ENCODE measurements around the gene SH2D5.

The SH2D5 gene

DNA sequence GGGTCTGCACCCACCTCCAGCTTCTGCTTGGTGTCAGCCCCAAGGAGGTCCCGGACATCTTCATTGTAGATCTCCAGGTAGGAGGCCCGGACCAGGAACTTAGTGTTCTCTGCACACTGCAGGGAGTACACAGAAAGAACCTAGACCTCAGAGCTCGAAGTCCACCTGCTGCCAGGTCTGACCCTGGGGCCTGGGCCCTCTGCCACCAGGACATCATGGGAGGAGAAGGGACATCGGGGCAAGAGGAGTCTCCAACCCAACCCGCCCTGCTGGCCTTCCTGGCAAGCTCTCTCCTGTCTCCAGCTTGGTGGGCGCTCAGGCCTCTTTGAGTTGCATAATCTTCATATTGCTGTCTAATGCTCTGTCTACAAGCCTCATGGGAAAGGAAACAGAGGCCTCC lies 19.1 kb downstream of the SH2D5 start:
- DNase-seq (ENCODE audit: low spot score): no peak

GRCh38 chr1:20712215-20712577 lies 20.3 kb downstream of the SH2D5 start:
- no peak for DNase-seq (ENCODE audit: low spot score)

GRCh38 chr1:20711285-20712214 lies 21.0 kb downstream of the SH2D5 start:
- DNase-seq (ENCODE audit: low spot score): no peak

DNA sequence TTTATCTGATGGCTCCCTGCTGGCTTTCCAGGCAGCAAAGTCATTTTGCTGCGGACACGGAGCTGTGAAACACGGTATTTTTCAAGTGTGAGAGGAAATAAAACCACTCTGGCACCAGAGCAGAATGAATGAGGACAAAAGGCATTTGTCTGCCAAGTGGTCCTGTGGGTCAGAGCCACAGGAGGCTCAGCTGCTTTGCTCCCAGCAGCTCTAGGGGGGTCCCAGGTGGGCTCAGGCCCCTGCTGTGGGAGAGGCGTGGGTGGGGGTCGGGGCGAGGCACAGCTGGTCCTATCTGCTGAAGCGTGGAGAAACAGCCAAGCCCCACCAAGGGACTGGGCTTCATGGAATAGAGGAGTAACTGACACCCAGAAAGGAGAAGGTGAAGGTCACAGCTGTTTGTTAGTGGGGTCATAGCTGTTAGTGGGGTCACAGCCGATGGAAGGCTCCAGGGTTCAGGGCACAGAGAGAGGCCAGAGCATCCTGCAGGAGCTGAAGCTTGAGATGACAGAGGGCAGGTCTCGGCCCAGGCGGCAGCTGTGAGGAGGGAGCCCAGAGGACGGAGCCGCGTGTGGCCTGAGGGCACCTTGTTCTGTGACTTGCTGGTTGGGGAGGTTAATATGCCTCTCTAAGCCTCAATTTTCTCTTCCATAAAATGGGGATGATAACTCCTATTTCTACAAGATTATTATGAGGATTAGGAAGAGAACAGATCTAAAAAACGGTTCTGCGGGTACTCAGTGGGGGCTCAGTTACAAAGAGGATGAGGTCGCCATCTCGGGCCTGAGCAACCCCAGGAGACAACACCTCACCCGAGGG lies 21.8 kb downstream of the SH2D5 start:
- DNase-seq (ENCODE audit: low spot score): no peak

DNA sequence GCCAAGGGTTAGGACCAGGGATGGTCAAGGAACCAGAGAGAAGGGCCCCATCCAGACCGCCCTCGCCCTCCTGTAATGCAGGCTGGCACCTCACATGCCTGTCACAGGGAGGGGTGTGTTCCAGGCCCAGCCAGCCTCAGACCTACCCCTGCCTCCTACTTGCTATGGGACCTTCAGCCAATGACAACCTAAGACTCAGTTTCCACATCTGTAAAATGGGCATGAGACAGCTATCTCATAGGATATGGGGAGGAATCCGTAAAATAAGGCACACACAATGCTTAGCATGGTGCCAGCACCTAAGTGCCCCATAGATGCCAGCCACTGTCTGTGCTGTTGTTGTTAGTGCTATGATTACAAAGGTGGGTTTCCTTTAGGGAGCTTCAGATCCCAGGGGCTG lies 22.6 kb downstream of the SH2D5 start:
- DNase-seq (ENCODE audit: low spot score): no peak

GRCh38 chr1:20708891-20709290 lies 23.6 kb downstream of the SH2D5 start:
- DNase-seq (ENCODE audit: low spot score): no peak

DNA sequence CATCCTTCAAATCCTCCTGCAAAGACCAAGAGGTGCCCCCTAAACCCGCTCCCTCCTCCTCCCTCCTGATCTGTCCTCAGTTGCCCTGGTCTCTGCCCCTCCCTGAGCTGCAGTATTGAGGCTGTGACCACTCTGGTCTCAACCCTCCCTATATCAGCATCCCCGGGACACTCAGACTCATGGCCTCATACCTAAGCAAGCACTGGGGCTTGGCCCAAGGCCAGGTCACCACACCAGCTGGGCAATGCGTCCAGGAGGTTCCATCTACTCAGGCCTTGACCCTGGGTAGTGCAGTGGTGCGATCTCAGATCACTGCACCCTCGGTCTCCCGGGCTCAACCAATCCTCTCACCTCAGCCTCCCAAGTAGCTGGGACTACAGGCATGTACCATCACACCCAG lies 24.4 kb downstream of the SH2D5 start:
- no peak for DNase-seq (ENCODE audit: low spot score)

- DNase-seq (ENCODE audit: low spot score): no peak
Measured at GRCh38 chr1:20706841-20707240, 25.7 kb downstream of the SH2D5 start.

- DNase-seq (ENCODE audit: low spot score): no peak
Measured at GRCh38 chr1:20705203-20705755, 27.2 kb downstream of the SH2D5 start.

- no peak for DNase-seq (ENCODE audit: low spot score)
Measured at GRCh38 chr1:20704390-20705202, 27.9 kb downstream of the SH2D5 start.

DNA sequence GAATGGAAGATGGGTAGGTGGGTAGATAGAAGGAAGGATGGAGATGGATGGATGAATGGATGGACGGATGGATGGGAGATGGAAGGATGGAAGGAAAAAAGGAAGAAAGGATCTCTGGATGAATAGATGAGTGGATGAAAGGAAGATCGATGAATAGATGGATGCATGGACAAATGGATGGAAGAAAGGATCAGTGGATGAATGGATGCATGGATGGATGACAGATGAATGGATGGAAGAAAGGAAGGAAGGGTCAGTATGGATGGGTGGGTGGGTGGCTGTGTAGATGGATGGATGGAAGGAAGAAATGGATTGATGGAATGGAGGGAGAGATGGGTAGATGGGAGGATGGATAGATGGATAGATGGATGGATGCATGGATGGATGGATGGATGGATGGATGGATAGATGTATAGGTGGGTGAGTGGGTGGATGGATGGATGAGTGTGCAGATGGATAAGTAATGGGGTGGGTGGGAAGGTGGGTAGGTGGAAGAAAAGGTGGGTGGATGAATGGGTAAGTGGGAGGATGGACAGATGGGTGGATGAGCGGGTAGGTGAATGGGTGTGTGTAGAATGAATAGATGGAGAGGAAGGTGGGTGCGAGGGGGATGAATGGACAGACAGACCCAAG lies 29.3 kb downstream of the SH2D5 start:
- no peak for DNase-seq (ENCODE audit: low spot score)

GRCh38 chr1:20702416-20702815 lies 30.1 kb downstream of the SH2D5 start:
- no peak for DNase-seq (ENCODE audit: low spot score)

- DNase-seq (ENCODE audit: low spot score): no peak
Measured at GRCh38 chr1:20701847-20702246, 30.7 kb downstream of the SH2D5 start.

DNA sequence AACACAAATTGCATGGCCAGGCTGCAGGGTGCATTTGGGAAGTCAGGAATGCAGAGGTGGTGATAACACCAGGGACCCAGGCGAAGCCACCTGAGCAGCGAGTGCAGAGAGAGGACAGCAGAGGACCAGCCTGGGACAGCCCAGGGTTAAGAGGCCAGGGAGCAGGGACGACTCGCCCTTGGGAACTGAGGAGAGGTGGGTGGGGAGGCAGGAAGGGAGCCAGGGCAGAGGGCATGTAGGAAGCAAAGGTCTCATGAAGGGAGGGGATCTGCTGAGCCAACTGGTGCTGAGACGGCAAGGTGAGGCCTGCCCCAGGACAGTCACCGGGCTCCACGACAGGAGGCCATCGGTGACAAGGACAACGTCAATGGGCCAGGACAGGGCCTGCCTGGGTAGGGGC lies 31.1 kb downstream of the SH2D5 start:
- no peak for DNase-seq (ENCODE audit: low spot score)

DNA sequence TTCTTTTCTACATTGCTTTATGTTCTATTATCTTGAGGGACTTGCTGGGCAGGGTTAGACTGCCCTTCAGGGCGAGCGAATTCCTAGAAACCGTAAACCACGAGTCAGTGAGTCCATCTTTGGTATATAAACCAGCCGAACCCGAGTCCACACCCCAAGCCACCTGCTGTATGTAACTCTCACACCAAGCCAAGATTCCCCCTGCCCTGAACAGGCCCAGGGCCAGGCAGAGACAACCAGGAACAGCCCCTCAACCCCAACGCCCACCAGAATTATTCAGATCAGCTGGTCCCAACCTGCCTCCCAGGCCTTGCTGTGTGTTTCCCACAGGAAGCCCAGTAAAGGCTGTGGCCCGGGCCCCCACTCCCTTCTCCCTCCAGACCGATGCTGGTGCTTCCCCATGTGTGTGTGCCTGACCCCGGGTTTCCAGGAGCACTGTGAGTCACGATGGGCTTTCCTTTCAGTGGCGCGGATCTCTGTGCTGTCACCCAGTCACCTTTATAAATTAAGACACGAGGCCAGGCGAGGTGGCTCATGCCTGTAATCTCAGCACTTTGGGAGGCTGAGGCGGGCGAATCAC lies 31.8 kb downstream of the SH2D5 start:
- no peak for DNase-seq (ENCODE audit: low spot score)

- DNase-seq (ENCODE audit: low spot score): no peak
Measured at GRCh38 chr1:20699558-20699957, 32.9 kb downstream of the SH2D5 start.

GRCh38 chr1:20698195-20698910 lies 34.1 kb downstream of the SH2D5 start:
- DNase-seq (ENCODE audit: low spot score): no peak

- no peak for DNase-seq (ENCODE audit: low spot score)
Measured at GRCh38 chr1:20697563-20697962, 34.9 kb downstream of the SH2D5 start.

- DNase-seq (ENCODE audit: low spot score): peak; percentile 79
Measured at GRCh38 chr1:20696397-20697333, 35.8 kb downstream of the SH2D5 start.

Data from hematopoietic multipotent progenitor cell treated with erythropoietin and hydrocortisone succinate and interleukin-3 and kit ligand, for 15 days (in vitro differentiated cells).